Kidney (tissue), 14 donors: ENCODE results near the gene MN1. TPM values are rescaled to one million over a fixed set of nuclear protein-coding genes. Genes with fewer than 3 reads are reported as not detected.

Experiments used
- DNase-seq, 5 donors: peaks; one replicate each; pipeline ENCODE4 v3.0.0-alpha.2; 2013 to 2020
- FAIRE-seq: peaks from 2 replicates; lab custom pipeline; 2012; peaks lifted over from hg19 to GRCh38; lab: Jason Lieb, UNC
- H3K27ac ChIP-seq, 2 donors: one replicate each; pipeline ENCODE4 v1.7.0; 2013; ENCODE audit warnings: low read depth in 2 of 2, low read length in 2 of 2, inconsistent platforms in 1 of 2
- H3K27me3 ChIP-seq: one replicate; pipeline ENCODE4 v1.7.1; 2013; ENCODE audit warnings: low read length, inconsistent platforms; ENCODE audit not compliant: control insufficient read depth, insufficient read depth
- H3K36me3 ChIP-seq, 3 donors: one replicate each; pipeline versions ENCODE4 v1.7.0 to v1.7.1; 2013; ENCODE audit warnings: low read length in 3 of 3, control low read depth in 1 of 3, inconsistent platforms in 1 of 3; ENCODE audit not compliant: insufficient read depth in 3 of 3, control insufficient read depth in 2 of 3
- H3K4me1 ChIP-seq, 3 donors: one replicate each; pipeline versions ENCODE4 v1.7.0 to v1.7.1; 2013; ENCODE audit warnings: low read length in 3 of 3, inconsistent platforms in 1 of 3, low read depth in 1 of 3; ENCODE audit not compliant: control insufficient read depth in 2 of 3, insufficient read depth in 2 of 3
- H3K4me3 ChIP-seq, 3 donors: one replicate each; pipeline versions ENCODE4 v1.7.0 to v1.8.1; 2013; ENCODE audit warnings: low read length in 3 of 3, control low read depth in 1 of 3, inconsistent platforms in 1 of 3
- H3K9ac ChIP-seq, 3 donors: one replicate each; pipeline versions ENCODE4 v1.7.0 to v1.7.1; 2013; ENCODE audit warnings: low read length in 3 of 3, control low read depth in 1 of 3, inconsistent platforms in 1 of 3
- H3K9me3 ChIP-seq, 3 donors: one replicate each; pipeline versions ENCODE4 v1.7.0 to v1.7.1; 2013; ENCODE audit warnings: low read length in 3 of 3, control low read depth in 1 of 3, inconsistent platforms in 1 of 3; ENCODE audit not compliant: control insufficient read depth in 2 of 3, insufficient read depth in 1 of 3
- CTCF ChIP-seq: IDR thresholded peaks from 3 replicates; pipeline ENCODE4 v1.5.1; 2012; ENCODE audit warnings: mild to moderate bottlenecking, moderate library complexity, borderline replicate concordance; ENCODE audit not compliant: insufficient read depth; ENCODE audit errors: extremely low read depth
- intact Hi-C: fragments of 100-400 bp; cut with DNase I; formaldehyde crosslinking; loops from one replicate; pipeline ENCODE4 v1.11.1; 2022
- polyA plus RNA-seq: library from polyadenylated mRNA; stranded (reverse); fragments of 350-450 nt; fragmentation: Illumina TruSeq; extraction: RNeasy Lipid Tissue Mini Kit (QIAGEN cat#74804); gene quantifications from one replicate; pipeline ENCODE4 v1.2.3, GENCODE V29; 2014; ENCODE audit warnings: low read depth, low replicate concordance; ENCODE audit not compliant: insufficient read depth
- total RNA-seq: library from RNA; stranded (reverse); fragmentation: NEBNext Ultra II Directional; extraction: Animal tissue kit (Norgen Biotek cat#: 25700); gene quantifications from one replicate; pipeline ENCODE4 v1.2.1, GENCODE V29; 2021
- donor health status: control.
- donor health status: control.
- donor health status: control.
- donor health status: control.
- donor health status: control.
- donor health status: DM: yes; HTN: yes; CAD: no.
- donor health status: Normal renal cell carcinoma (clear cell type).

MN1 gene
- total and polyA plus RNA-seq, 2 donors from 2014 or later = 0.92 to 3.2 TPM

GRCh38 chr22:27719036-27719347 is 82.6 kb downstream of the MN1 start:
- Histone ChIP-seq H3K36me3 (no peaks in the 10 kb centered on the region), H3K9me3 (no peaks in the 10 kb centered on the region), H3K27me3 (no peaks in the 10 kb centered on the region), H3K27ac (peak overlapping the region in 1 of 2 donors; percentile 23), H3K9ac (no peak overlapping the region), H3K4me3 (no peak overlapping the region), H3K4me1 (peaks cover 0 to 3% (median 0%) of the 10 kb centered on the region in 3 donors)
- no peak for FAIRE-seq
- intact Hi-C loops = no loop called here
- peak in 1 of 5 donors; percentile 30 for DNase-seq
- TF ChIP-seq CTCF = no peak

GRCh38 chr22:27718186-27719035 is 83.1 kb downstream of the MN1 start:
- Histone ChIP-seq H3K4me3 (no peak overlapping the region), H3K27me3 (no peaks in the 10 kb centered on the region), H3K9ac (no peak overlapping the region), H3K4me1 (peaks cover 0 to 3% (median 0%) of the 10 kb centered on the region in 3 donors), H3K9me3 (no peaks in the 10 kb centered on the region), H3K27ac (peak overlapping the region; percentile 67 to 72), H3K36me3 (no peaks in the 10 kb centered on the region)
- intact Hi-C loops = no loop called here
- FAIRE-seq = no peak
- DNase-seq = peak in 4 of 5 donors; percentile 27 to 86 (median 52)
- TF ChIP-seq CTCF = no peak

GRCh38 chr22:27717094-27717493 is 84.5 kb downstream of the MN1 start:
- FAIRE-seq = no peak
- Histone ChIP-seq H3K27ac (no peak overlapping the region), H3K4me3 (no peak overlapping the region), H3K9me3 (no peaks in the 10 kb centered on the region), H3K27me3 (no peaks in the 10 kb centered on the region), H3K4me1 (peaks cover 0 to 3% (median 0%) of the 10 kb centered on the region in 3 donors), H3K36me3 (no peaks in the 10 kb centered on the region), H3K9ac (no peak overlapping the region)
- no peak for DNase-seq
- TF ChIP-seq CTCF = no peak
- intact Hi-C loops = no loop called here

- H3K9me3 ChIP-seq = no peaks in the 10 kb centered on the region
- DNase-seq (no peak), FAIRE-seq (no peak)
- no peak overlapping the region for H3K4me3 ChIP-seq
- H3K27me3 ChIP-seq = no peaks in the 10 kb centered on the region
- intact Hi-C loops = no loop called here
- peaks cover 0 to 3% (median 0%) of the 10 kb centered on the region in 3 donors for H3K4me1 ChIP-seq
- TF ChIP-seq CTCF = no peak
- H3K27ac ChIP-seq = no peak overlapping the region
- H3K9ac ChIP-seq = no peak overlapping the region
- H3K36me3 ChIP-seq = no peaks in the 10 kb centered on the region
Observed at GRCh38 chr22:27716074-27716473, 85.5 kb downstream of the MN1 start.
